Muscle of leg (tissue), 11 donors: ENCODE data around the gene MED16. TPM values are rescaled to one million over a fixed set of nuclear protein-coding genes. Genes with fewer than 3 reads are reported as not detected.
"Not testable (repeated sequence)": the region's sequence is repeated elsewhere in the genome, so short reads cannot be mapped to it uniquely, and the experiment has no call there.

ENCODE experiments used
- DNase-seq: peaks from one replicate; pipeline ENCODE4 v3.0.0; 2013
- H3K27ac ChIP-seq: one replicate; pipeline ENCODE4 v1.5.1; 2013; ENCODE audit warnings: mild to moderate bottlenecking, low read length, control low read depth
- H3K27me3 ChIP-seq: one replicate; pipeline ENCODE4 v1.6.1; 2013; ENCODE audit warnings: low read length; ENCODE audit not compliant: control insufficient read depth, insufficient read depth
- H3K36me3 ChIP-seq: one replicate; pipeline ENCODE4 v1.6.1; 2013; ENCODE audit warnings: low read length; ENCODE audit not compliant: control insufficient read depth, insufficient read depth
- H3K4me1 ChIP-seq: one replicate; pipeline ENCODE4 v1.6.1; 2013; ENCODE audit warnings: low read length; ENCODE audit not compliant: control insufficient read depth, insufficient read depth
- H3K4me3 ChIP-seq: one replicate; pipeline ENCODE4 v1.5.1; 2013; ENCODE audit warnings: low read length, control low read depth
- H3K9me3 ChIP-seq: replicated peaks from 2 replicates; pipeline ENCODE4 v1.6.1; 2013; ENCODE audit warnings: low read depth, low read length; ENCODE audit not compliant: control insufficient read depth
- WGBS: methylation state at CpG from one replicate; pipeline ENCODE4 v1.1.5; 2013; ENCODE audit warnings: missing lambda C conversion rate; ENCODE audit not compliant: insufficient coverage; 5-methylcytosine and 5-hydroxymethylcytosine counted together
- polyA plus RNA-seq, 8 donors: library from polyadenylated mRNA; unstranded; fragments of 120-200 nt; gene quantifications; one replicate each; pipeline versions ENCODE4 v1.2.1 to v1.2.3, GENCODE V29; 2013; ENCODE audit warnings: inconsistent platforms in 1 of 8, low replicate concordance in 1 of 8; ENCODE audit not compliant: insufficient read length in 8 of 8, insufficient read depth in 1 of 8
- total RNA-seq: library from RNA; stranded (reverse); fragments of 120-200 nt; gene quantifications from one replicate; pipeline ENCODE4 v1.2.4, GENCODE V29; 2013

Gene MED16
- total and polyA plus RNA-seq, 9 donors = 11.6 to 48.1 (median 37.7) TPM

GRCh38 chr19:877992-878660 lies 14.9 kb downstream of the MED16 start:
- H3K36me3 ChIP-seq = peaks cover 73% of the 10 kb centered on the region
- DNase-seq, H3K9me3 ChIP-seq, H3K27me3 ChIP-seq, H3K4me3 ChIP-seq, H3K27ac ChIP-seq, H3K4me1 ChIP-seq: not testable (repeated sequence)
- 81% methylated on average over 14 of the region's 23 CpGs for WGBS

- no peak overlapping the region for H3K4me3 ChIP-seq
- peaks cover 66% of the 10 kb centered on the region for H3K36me3 ChIP-seq
- no peak overlapping the region for H3K27ac ChIP-seq
- H3K4me1 ChIP-seq = peaks cover 4% of the 10 kb centered on the region
- no peaks in the 10 kb centered on the region for H3K9me3 ChIP-seq
- 88% methylated on average over 28 of the region's 29 CpGs for whole genome bisulfite sequencing
- no peak for DNase-seq
- H3K27me3 ChIP-seq = no peaks in the 10 kb centered on the region
Observed at GRCh38 chr19:876780-877314, 16.1 kb downstream of the MED16 start.

- 68% methylated on average over 13 of the region's 18 CpGs for WGBS
Observed at GRCh38 chr19:876089-876488, 16.9 kb downstream of the MED16 start.

GRCh38 chr19:875265-875879 lies 17.6 kb downstream of the MED16 start:
- DNase-seq = no peak
- Histone ChIP-seq H3K27ac (no peak overlapping the region), H3K4me3 (no peak overlapping the region), H3K9me3 (no peaks in the 10 kb centered on the region), H3K36me3 (peaks cover 64% of the 10 kb centered on the region), H3K4me1 (peaks cover 14% of the 10 kb centered on the region), H3K27me3 (no peaks in the 10 kb centered on the region)
- 88% methylated on average over 22 of the region's 28 CpGs for WGBS

More at GRCh38 chr19:876089-876488, 16.9 kb downstream of the MED16 start:
- no peak for DNase-seq
- Histone ChIP-seq H3K27me3 (no peaks in the 10 kb centered on the region), H3K9me3 (no peaks in the 10 kb centered on the region), H3K4me3 (no peak overlapping the region), H3K4me1 (peaks cover 8% of the 10 kb centered on the region), H3K27ac (no peak overlapping the region), H3K36me3 (peaks cover 62% of the 10 kb centered on the region)

GRCh38 chr19:873561-874041 lies 19.4 kb downstream of the MED16 start:
- peak; percentile 51 for DNase-seq
- H3K4me3 ChIP-seq = no peak overlapping the region
- H3K4me1 ChIP-seq = peaks cover 20% of the 10 kb centered on the region
- 82% methylated on average over 20 of the region's 22 CpGs for WGBS
- peaks cover 69% of the 10 kb centered on the region for H3K36me3 ChIP-seq
- no peaks in the 10 kb centered on the region for H3K27me3 ChIP-seq
- H3K27ac ChIP-seq = no peak overlapping the region
- H3K9me3 ChIP-seq = no peaks in the 10 kb centered on the region

GRCh38 chr19:873084-873483 lies 19.9 kb downstream of the MED16 start:
- DNase-seq = no peak
- peaks cover 20% of the 10 kb centered on the region for H3K4me1 ChIP-seq
- no peak overlapping the region for H3K4me3 ChIP-seq
- 83% methylated on average over 3 of the region's 13 CpGs for WGBS
- H3K27ac ChIP-seq = no peak overlapping the region
- no peaks in the 10 kb centered on the region for H3K27me3 ChIP-seq
- H3K9me3 ChIP-seq = no peaks in the 10 kb centered on the region
- H3K36me3 ChIP-seq = peaks cover 74% of the 10 kb centered on the region

GRCh38 chr19:872266-872951 lies 20.6 kb downstream of the MED16 start:
- Histone ChIP-seq H3K27ac (no peak overlapping the region), H3K27me3 (no peaks in the 10 kb centered on the region), H3K9me3 (no peaks in the 10 kb centered on the region), H3K36me3 (peaks cover 79% of the 10 kb centered on the region), H3K4me3 (no peak overlapping the region), H3K4me1 (peaks cover 24% of the 10 kb centered on the region)
- WGBS = 52% methylated on average over 18 of the region's 27 CpGs
- peak; percentile 69 for DNase-seq

- Histone ChIP-seq H3K4me3 (no peak overlapping the region), H3K27ac (no peak overlapping the region), H3K27me3 (no peaks in the 10 kb centered on the region), H3K4me1 (peaks cover 24% of the 10 kb centered on the region), H3K36me3 (peaks cover 80% of the 10 kb centered on the region), H3K9me3 (no peaks in the 10 kb centered on the region)
- WGBS = 79% methylated on average over 18 of the region's 33 CpGs
- DNase-seq = no peak
Observed at GRCh38 chr19:871446-872265, 21.3 kb downstream of the MED16 start.

GRCh38 chr19:870963-871401 lies 22.0 kb downstream of the MED16 start:
- no peak overlapping the region for H3K27ac ChIP-seq
- H3K4me3 ChIP-seq = no peak overlapping the region
- H3K36me3 ChIP-seq = peaks cover 73% of the 10 kb centered on the region
- H3K9me3 ChIP-seq = no peaks in the 10 kb centered on the region
- peak; percentile 81 for DNase-seq
- H3K27me3 ChIP-seq = no peaks in the 10 kb centered on the region
- H3K4me1 ChIP-seq = peaks cover 24% of the 10 kb centered on the region
- WGBS = 64% methylated on average over 28 of the region's 28 CpGs
